Stimulated activated CD8-positive, alpha-beta memory T cell treated with anti-CD3 and anti-CD28 coated beads, Interleukin-7, amount 100 ng/mL, for 24 hours (primary cell): ENCODE measurements around the gene SH2D2A.

Source experiments
- DNase-seq: peaks from one replicate; pipeline ENCODE4 v3.0.0-alpha.2; 2020; ENCODE audit warnings: low read depth

The SH2D2A gene

GRCh38 chr1:156823210-156823790, 6.7 kb upstream of the SH2D2A start:
- DNase-seq: no peak

- DNase-seq: no peak
These were observed 6.0 kb upstream of the SH2D2A start for GRCh38 chr1:156822680-156823079.

- DNase-seq: no peak
These were observed 5.2 kb upstream of the SH2D2A start for GRCh38 chr1:156821801-156822200.

GRCh38 chr1:156815961-156816422, 656 bp downstream of the SH2D2A start:
- no peak for DNase-seq

GRCh38 chr1:156815307-156815826, 1.3 kb downstream of the SH2D2A start:
- DNase-seq: no peak

- no peak for DNase-seq
These were observed 1.9 kb downstream of the SH2D2A start for GRCh38 chr1:156814571-156815260.

GRCh38 chr1:156813750-156814570, 2.7 kb downstream of the SH2D2A start:
- DNase-seq: peak; percentile 46

GRCh38 chr1:156813298-156813697, 3.4 kb downstream of the SH2D2A start:
- no peak for DNase-seq

GRCh38 chr1:156812293-156812990, 4.2 kb downstream of the SH2D2A start:
- DNase-seq: no peak

- DNase-seq: no peak
These were observed 5.5 kb downstream of the SH2D2A start for GRCh38 chr1:156811168-156811567.

- DNase-seq: no peak
These were observed 6.8 kb downstream of the SH2D2A start for GRCh38 chr1:156809711-156810366.

- no peak for DNase-seq
These were observed 7.4 kb downstream of the SH2D2A start for GRCh38 chr1:156809281-156809680.

GRCh38 chr1:156808186-156809030, 8.2 kb downstream of the SH2D2A start:
- DNase-seq: no peak

- no peak for DNase-seq
These were observed 9.0 kb downstream of the SH2D2A start for GRCh38 chr1:156807627-156808026.

- no peak for DNase-seq
These were observed 9.9 kb downstream of the SH2D2A start for GRCh38 chr1:156806512-156807440.

- DNase-seq: no peak
These were observed 10.7 kb downstream of the SH2D2A start for GRCh38 chr1:156805766-156806511.

GRCh38 chr1:156804572-156805243, 11.9 kb downstream of the SH2D2A start:
- no peak for DNase-seq

GRCh38 chr1:156804026-156804425, 12.6 kb downstream of the SH2D2A start:
- no peak for DNase-seq
